GM23248 (cell line): Measurements from ENCODE around the gene MRPL19. TPM values are rescaled to one million over a fixed set of nuclear protein-coding genes. Genes with fewer than 3 reads are reported as not detected.

Source experiments
- DNase-seq: peaks from one replicate; pipeline ENCODE4 v3.0.0-alpha.2; 2015
- H2AFZ ChIP-seq: fragments of 200-600 bp; sonication (generic); 2 replicates; pipeline ENCODE4 v1.6.1; 2016; ENCODE audit warnings: antibody characterized with exemption
- H3F3A ChIP-seq: fragments of 200-600 bp; sonication (generic); 2 replicates; pipeline ENCODE4 v1.6.1; 2016; ENCODE audit warnings: mild to moderate bottlenecking, antibody characterized with exemption, mixed run types; ENCODE audit not compliant: insufficient read depth
- H3K27ac ChIP-seq: fragments of 200-600 bp; sonication (generic); 2 replicates; pipeline ENCODE4 v1.5.1; 2016; ENCODE audit warnings: mild to moderate bottlenecking
- H3K27me3 ChIP-seq: fragments of 200-600 bp; sonication (generic); replicated peaks from 2 replicates; pipeline ENCODE4 v1.6.1; 2016; ENCODE audit warnings: mild to moderate bottlenecking; ENCODE audit not compliant: insufficient read depth
- H3K36me3 ChIP-seq: fragments of 200-600 bp; sonication (generic); 2 replicates; pipeline ENCODE4 v1.6.1; 2016; ENCODE audit warnings: low read depth, mild to moderate bottlenecking
- H3K4me1 ChIP-seq: fragments of 200-600 bp; sonication (generic); 2 replicates; pipeline ENCODE4 v1.6.1; 2016; ENCODE audit warnings: mild to moderate bottlenecking; ENCODE audit not compliant: insufficient read depth
- H3K4me2 ChIP-seq: fragments of 200-600 bp; sonication (generic); one replicate; pipeline ENCODE4 v1.6.1; 2016; ENCODE audit warnings: mild to moderate bottlenecking; ENCODE audit not compliant: unreplicated experiment
- H3K4me3 ChIP-seq: fragments of 200-600 bp; sonication (generic); 2 replicates; pipeline ENCODE4 v1.5.1; 2016; ENCODE audit warnings: mild to moderate bottlenecking
- H3K79me2 ChIP-seq: fragments of 200-600 bp; sonication (generic); 2 replicates; pipeline ENCODE4 v1.6.1; 2016; ENCODE audit warnings: mild to moderate bottlenecking; ENCODE audit not compliant: insufficient read depth
- H3K9ac ChIP-seq: fragments of 200-600 bp; sonication (generic); 2 replicates; pipeline ENCODE4 v1.6.1; 2016; ENCODE audit warnings: mild to moderate bottlenecking
- H3K9me2 ChIP-seq: fragments of 200-600 bp; sonication (generic); 2 replicates; pipeline ENCODE4 v1.6.1; 2016; ENCODE audit warnings: mixed run types, mild to moderate bottlenecking, moderate library complexity; ENCODE audit not compliant: insufficient read depth
- H3K9me3 ChIP-seq: fragments of 200-600 bp; sonication (generic); one replicate; pipeline ENCODE4 v1.6.1; 2017; ENCODE audit warnings: low read depth
- H4K20me1 ChIP-seq: fragments of 200-600 bp; sonication (generic); 2 replicates; pipeline ENCODE4 v1.6.0; 2016; ENCODE audit not compliant: insufficient read depth
- EZH2 ChIP-seq: fragments of 200-600 bp; sonication (generic); IDR thresholded peaks from 2 replicates; pipeline ENCODE4 v1.6.1; 2018; ENCODE audit warnings: antibody characterized with exemption, mild to moderate bottlenecking; ENCODE audit not compliant: insufficient read depth, poor library complexity, severe bottlenecking
- EZH2phosphoT487 ChIP-seq: fragments of 200-600 bp; sonication (generic); IDR thresholded peaks from 2 replicates; pipeline ENCODE4 v1.6.1; 2018; ENCODE audit warnings: antibody characterized with exemption, moderate library complexity, mild to moderate bottlenecking, low read depth; ENCODE audit not compliant: insufficient read depth
- WGBS, 2 experiments: methylation state at CpG; one replicate each; pipeline ENCODE4 v1.1.6; 2015 to 2017; ENCODE audit warnings: low lambda C conversion rate in 2 of 2, low coverage in 1 of 2; ENCODE audit errors: missing lambda C conversion rate in 2 of 2; 5-methylcytosine and 5-hydroxymethylcytosine counted together
- in situ Hi-C: fragments of 300-500 bp; cut with MboI; formaldehyde crosslinking; loops from 2 replicates; pipeline ENCODE4 v1.15.0; 2020
- polyA plus RNA-seq: library from polyadenylated mRNA; unstranded; fragments of >200 nt; fragmentation: Nextera tagmentation; extraction: Ambion mirVana; gene quantifications from 2 replicates; pipeline ENCODE4 v1.2.1, GENCODE V29; 2016
- total RNA-seq: library from RNA; depleted of rRNA; stranded (reverse); fragments of >200 nt; shearing (Covaris generic); gene quantifications from 2 replicates; pipeline ENCODE4 v1.2.3, GENCODE V29; 2014

MRPL19 gene
- total and polyA plus RNA-seq, 2 experiments from 2014 or later: 48.7 to 55.2 TPM

DNA sequence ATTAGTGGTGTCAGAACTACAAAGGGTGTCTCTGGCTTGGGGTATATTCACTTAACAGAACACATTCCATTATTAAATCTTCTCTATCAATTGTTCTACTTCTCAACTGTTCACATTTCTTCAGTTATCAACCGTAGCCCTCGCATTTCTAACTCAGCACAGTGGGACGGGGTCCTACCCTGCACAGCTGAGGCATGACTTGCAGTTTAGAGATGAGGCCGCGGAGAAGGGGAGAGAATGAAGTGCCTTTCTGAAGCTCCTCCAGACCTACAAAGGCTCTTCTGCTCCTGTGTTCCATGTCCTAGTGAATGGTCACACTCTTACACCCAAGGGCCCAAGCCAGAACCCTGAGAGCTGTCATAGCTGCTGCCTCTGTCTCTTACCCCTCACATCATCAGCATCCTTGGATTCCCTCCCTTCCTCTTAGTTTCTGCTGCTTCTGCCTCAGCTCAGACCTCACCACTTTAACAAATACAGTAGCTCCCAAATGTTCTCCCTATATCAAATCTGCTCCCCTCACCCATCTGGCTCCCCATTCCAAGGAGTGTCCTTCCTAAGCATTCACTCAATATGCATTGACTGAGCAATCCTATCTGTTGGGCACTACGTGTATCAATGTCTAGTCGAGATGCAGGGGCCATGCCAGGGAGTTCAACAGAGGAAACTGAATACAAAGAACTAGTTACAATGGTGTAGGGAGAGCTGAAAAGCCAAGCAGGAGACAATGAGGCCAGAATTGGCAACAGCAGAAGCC is 34.3 kb upstream of the MRPL19 start:
- no peaks in the 10 kb centered on the region for H3K79me2 ChIP-seq
- DNase-seq: no peak
- TF ChIP-seq EZH2phosphoT487 (no peak), EZH2 (no peak)
- no peaks in the 10 kb centered on the region for H3K9me2 ChIP-seq
- peaks cover 15% of the 10 kb centered on the region for H3F3A ChIP-seq
- H3K27me3 ChIP-seq: no peaks in the 10 kb centered on the region
- no peaks in the 10 kb centered on the region for H3K36me3 ChIP-seq
- peaks cover 17% of the 10 kb centered on the region for H3K4me1 ChIP-seq
- no peak overlapping the region for H3K27ac ChIP-seq
- H3K9me3 ChIP-seq: no peaks in the 10 kb centered on the region
- no peak overlapping the region for H3K4me2 ChIP-seq
- no peaks in the 10 kb centered on the region for H4K20me1 ChIP-seq
- no peak overlapping the region for H2AFZ ChIP-seq
- no peak overlapping the region for H3K9ac ChIP-seq
- in situ Hi-C loops: loop anchor here (25.0 kb wide), 2 partner anchors 425 to 700 kb away; partner anchors contain the start of gene TACR1
- WGBS, 2 experiments: 80 to 83% methylated on average over 7 of the region's 7 CpGs
- no peak overlapping the region for H3K4me3 ChIP-seq

DNA sequence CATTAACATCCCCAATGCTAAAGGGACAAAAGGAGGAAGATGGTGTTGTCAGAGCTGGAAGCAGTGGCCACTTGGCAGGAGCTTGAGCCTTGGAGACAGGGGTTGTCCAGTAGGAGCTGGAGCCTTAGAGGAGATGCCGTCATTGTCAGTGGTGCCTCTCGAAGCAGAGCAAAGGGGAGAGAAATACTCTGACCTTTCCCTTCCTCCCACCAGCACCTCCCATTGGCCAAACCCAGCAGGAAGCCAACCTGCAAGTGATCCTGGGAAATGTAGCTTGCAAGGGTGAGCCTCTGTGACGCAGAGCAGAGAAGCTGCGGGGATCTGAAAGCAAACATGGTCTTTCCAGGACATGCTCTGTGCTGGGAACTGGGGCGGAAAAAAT is 33.7 kb upstream of the MRPL19 start:
- Histone ChIP-seq H4K20me1 (no peaks in the 10 kb centered on the region), H3K4me1 (peaks cover 11% of the 10 kb centered on the region), H3K4me3 (no peak overlapping the region), H3K79me2 (no peaks in the 10 kb centered on the region), H3K9me2 (no peaks in the 10 kb centered on the region), H3F3A (peaks cover 10% of the 10 kb centered on the region), H3K9me3 (no peaks in the 10 kb centered on the region), H3K36me3 (no peaks in the 10 kb centered on the region), H3K4me2 (no peak overlapping the region), H3K27me3 (no peaks in the 10 kb centered on the region), H3K9ac (no peak overlapping the region), H2AFZ (no peak overlapping the region), H3K27ac (no peak overlapping the region)
- DNase-seq: no peak
- WGBS, 2 experiments: 88 to 95% methylated on average over 5 of the region's 5 CpGs
- in situ Hi-C loops: loop anchor here (25.0 kb wide), 2 partner anchors 426 to 701 kb away; partner anchors contain the start of gene TACR1
- no peak for TF ChIP-seq EZH2phosphoT487
- no peak for TF ChIP-seq EZH2

DNA sequence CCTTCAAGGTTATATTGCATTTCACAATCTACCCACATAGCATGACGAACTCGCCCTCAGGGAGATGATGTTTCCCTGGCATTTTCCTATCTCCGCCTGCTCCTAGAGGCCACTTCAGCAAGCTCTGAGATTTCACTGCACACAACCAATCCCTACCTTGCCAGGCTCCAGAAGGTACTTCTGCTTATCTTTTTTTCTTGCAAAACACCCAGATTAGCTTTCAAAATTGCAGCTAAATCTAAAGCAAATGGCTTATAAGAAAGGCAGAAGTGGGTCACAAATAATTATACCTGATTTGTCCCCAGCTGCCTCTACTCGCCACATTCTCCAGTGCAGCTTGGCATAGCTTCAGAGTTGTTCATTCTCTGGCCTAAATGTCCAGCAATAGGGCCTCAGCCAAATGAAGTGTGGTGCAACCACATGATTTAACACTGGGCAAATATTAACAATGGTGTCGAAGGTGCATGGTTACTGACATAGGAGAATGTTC is 32.4 kb upstream of the MRPL19 start:
- TF ChIP-seq EZH2: no peak
- TF ChIP-seq EZH2phosphoT487: no peak
- no peaks in the 10 kb centered on the region for H3K9me3 ChIP-seq
- no peaks in the 10 kb centered on the region for H3K27me3 ChIP-seq
- no peaks in the 10 kb centered on the region for H4K20me1 ChIP-seq
- no peaks in the 10 kb centered on the region for H3K36me3 ChIP-seq
- no peak overlapping the region for H3K9ac ChIP-seq
- no peaks in the 10 kb centered on the region for H3K79me2 ChIP-seq
- H3K27ac ChIP-seq: no peak overlapping the region
- in situ Hi-C loops: loop anchor here (25.0 kb wide), 2 partner anchors 427 to 702 kb away; partner anchors contain the start of gene TACR1
- no peak overlapping the region for H3K4me2 ChIP-seq
- no peaks in the 10 kb centered on the region for H3F3A ChIP-seq
- H3K4me3 ChIP-seq: no peak overlapping the region
- no peaks in the 10 kb centered on the region for H3K9me2 ChIP-seq
- H3K4me1 ChIP-seq: no peaks in the 10 kb centered on the region
- H2AFZ ChIP-seq: no peak overlapping the region
- WGBS, 2 experiments: 91 to 93% methylated on average over 5 of the region's 5 CpGs
- DNase-seq: no peak

DNA sequence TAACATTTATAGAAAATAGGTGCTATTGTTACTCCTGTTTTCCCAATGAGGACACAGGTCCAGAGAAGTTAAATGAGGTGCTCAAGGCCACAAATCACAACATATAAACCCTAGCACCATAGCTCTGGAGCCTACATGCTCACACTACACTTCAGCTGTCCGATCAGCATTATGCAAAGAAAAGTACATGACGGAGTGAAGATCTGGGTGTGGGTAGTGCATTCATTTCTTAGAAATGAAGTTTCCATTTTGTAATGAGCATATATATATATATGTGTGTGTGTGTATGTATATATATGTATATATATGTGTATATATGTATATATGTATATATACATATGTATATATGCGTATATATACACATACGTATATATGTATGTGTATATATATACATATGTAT is 30.2 kb upstream of the MRPL19 start:
- H3K4me3 ChIP-seq: no peak overlapping the region
- H3K9ac ChIP-seq: no peak overlapping the region
- 80 to 89% methylated on average over 4 of the region's 4 CpGs for WGBS, 2 experiments
- in situ Hi-C loops: loop anchor here (25.0 kb wide), 2 partner anchors 429 to 704 kb away; partner anchors contain the start of gene TACR1
- H3K9me3 ChIP-seq: no peaks in the 10 kb centered on the region
- no peaks in the 10 kb centered on the region for H3K27me3 ChIP-seq
- no peak overlapping the region for H3K4me2 ChIP-seq
- H3F3A ChIP-seq: 0 out of 2 replicates have a peak, but pooled peaks cover 8% of the 10 kb centered on the region
- H4K20me1 ChIP-seq: no peaks in the 10 kb centered on the region
- no peaks in the 10 kb centered on the region for H3K9me2 ChIP-seq
- no peak overlapping the region for H2AFZ ChIP-seq
- H3K79me2 ChIP-seq: no peaks in the 10 kb centered on the region
- H3K4me1 ChIP-seq: peaks cover 11% of the 10 kb centered on the region
- TF ChIP-seq EZH2: no peak
- TF ChIP-seq EZH2phosphoT487: no peak
- DNase-seq: no peak
- no peaks in the 10 kb centered on the region for H3K36me3 ChIP-seq
- no peak overlapping the region for H3K27ac ChIP-seq
